Transverse colon (tissue), 4 donors: Measurements from ENCODE around the gene APPL1. TPM values are rescaled to one million over a fixed set of nuclear protein-coding genes. Genes with fewer than 3 reads are reported as not detected.

Source experiments
- DNase-seq: peaks from one replicate; pipeline ENCODE4 v3.0.0-alpha.2; 2019
- H3K27ac ChIP-seq, 4 donors: fragments of 200-600 bp; sonication (generic); 2 replicates each; pipeline ENCODE4 v1.5.1; 2016 to 2018; ENCODE audit warnings: inconsistent platforms in 4 of 4
- H3K27me3 ChIP-seq: fragments of 200-600 bp; sonication (generic); 2 replicates; pipeline ENCODE4 v1.5.1; 2017; ENCODE audit warnings: inconsistent platforms
- H3K36me3 ChIP-seq, 4 donors: fragments of 200-600 bp; sonication (generic); 2 replicates each; pipeline ENCODE4 v1.5.1; 2017 to 2019; ENCODE audit warnings: inconsistent platforms in 4 of 4
- H3K4me1 ChIP-seq, 4 donors: fragments of 200-600 bp; sonication (generic); 2 replicates each; pipeline ENCODE4 v1.5.1; 2017 to 2020; ENCODE audit warnings: inconsistent platforms in 4 of 4
- H3K4me3 ChIP-seq, 4 donors: fragments of 200-600 bp; sonication (generic); 1 replicate in 1 of 4; 2 replicates in 3 of 4; pipeline versions ENCODE4 v1.5.1 to v1.6.1; 2017 to 2019; ENCODE audit warnings: inconsistent platforms in 4 of 4
- H3K9me3 ChIP-seq, 2 donors: fragments of 200-600 bp; sonication (generic); 2 replicates each; pipeline ENCODE4 v1.5.1; 2017 to 2019; ENCODE audit warnings: inconsistent platforms in 2 of 2
- CTCF ChIP-seq, 5 experiments: fragments of 200-600 bp in 3 of 5; fragments of 450-650 bp in 2 of 5; sonication (generic) in 3 of 5; IDR thresholded peaks; 1 replicate in 2 of 5; 2 replicates in 3 of 5; pipeline ENCODE4 v1.5.1; 2016 to 2017; ENCODE audit warnings: antibody characterized with exemption in 5 of 5, inconsistent platforms in 3 of 5, mild to moderate bottlenecking in 2 of 5, moderate library complexity in 1 of 5
- EP300 ChIP-seq: sonication (generic); formaldehyde crosslinking; IDR thresholded peaks from one replicate; pipeline ENCODE4 v1.6.1; 2017; ENCODE audit warnings: antibody characterized with exemption, low read depth
- POLR2A ChIP-seq: fragments of 450-650 bp; IDR thresholded peaks from one replicate; pipeline ENCODE4 v1.6.1; 2016; ENCODE audit warnings: antibody characterized with exemption, mild to moderate bottlenecking, moderate library complexity
- POLR2AphosphoS5 ChIP-seq, 3 donors: sonication (generic); formaldehyde crosslinking; IDR thresholded peaks; one replicate each; pipeline ENCODE4 v1.6.1; 2016; ENCODE audit warnings: antibody characterized with exemption in 3 of 3
- WGBS, 2 donors: methylation state at CpG; one replicate each; pipeline ENCODE4 v1.1.5; 2018; ENCODE audit warnings: low coverage in 1 of 2; 5-methylcytosine and 5-hydroxymethylcytosine counted together
- in situ Hi-C, 4 donors: fragments of 200-750 bp; cut with MboI; loops; one replicate each; pipeline versions ENCODE4 v1.15.0 to v1.15.1; 2017; ENCODE audit warnings: low sequenced_read_pairs in 3 of 4, low pct_ligation_motif_present in 1 of 4, low pct_unique_long_range_greater_than_20kb in 1 of 4
- intact Hi-C: fragments of 100-400 bp; cut with DNase I; formaldehyde crosslinking; loops from one replicate; pipeline ENCODE4 v1.15.1; 2023; ENCODE audit warnings: low total_unique reads
- total RNA-seq, 4 donors: library from RNA; depleted of rRNA; stranded (reverse); fragments of >200 nt; gene quantifications; one replicate each; pipeline ENCODE4 v1.1.0, GENCODE V29; 2016

APPL1 gene
- total RNA-seq, 4 donors from 2014 or later = 12.7 to 39.1 (median 26.6) TPM

- in situ Hi-C loops (no loop called here), intact Hi-C loops (loop anchor here (5.0 kb wide), 1 partner anchor 125 kb away; no protein-coding TSS in a partner anchor)
- Histone ChIP-seq H3K9me3 (no peaks in the 10 kb centered on the region), H3K27me3 (no peaks in the 10 kb centered on the region), H3K4me3 (no peak overlapping the region), H3K4me1 (peaks cover 0 to 8% (median 4%) of the 10 kb centered on the region in 4 donors), H3K27ac (no peak overlapping the region), H3K36me3 (no peaks in the 10 kb centered on the region)
- TF ChIP-seq POLR2AphosphoS5 (IDR thresholded peaks at IDR 0.05) = no peak
- TF ChIP-seq CTCF (IDR thresholded peaks at IDR 0.05) = no peak
- TF ChIP-seq EP300 = no peak
- TF ChIP-seq POLR2A = no peak
- 56 to 68% methylated on average over 2 of the region's 2 CpGs for WGBS, 2 donors
- DNase-seq = no peak
Measured at GRCh38 chr3:57221883-57222282, 5.6 kb upstream of the APPL1 start.

GRCh38 chr3:57224856-57225255 lies 2.7 kb upstream of the APPL1 start:
- DNase-seq = no peak
- intact Hi-C loops (loop anchor here (5.0 kb wide), 1 partner anchor 128 kb away; no protein-coding TSS in a partner anchor), in situ Hi-C loops (no loop called here)
- no peak overlapping the region for H3K4me3 ChIP-seq
- TF ChIP-seq EP300 (no peak), POLR2A (no peak), CTCF (IDR thresholded peaks at IDR 0.05) (no peak), POLR2AphosphoS5 (IDR thresholded peaks at IDR 0.05) (no peak)
- H3K36me3 ChIP-seq = no peaks in the 10 kb centered on the region
- no peaks in the 10 kb centered on the region for H3K27me3 ChIP-seq
- 77 to 83% methylated on average over 4 of the region's 4 CpGs for WGBS, 2 donors
- H3K9me3 ChIP-seq = no peaks in the 10 kb centered on the region
- H3K27ac ChIP-seq = no peak overlapping the region
- peaks cover 1 to 24% (median 20%) of the 10 kb centered on the region in 4 donors for H3K4me1 ChIP-seq

- intact Hi-C loops (no loop called here), in situ Hi-C loops (no loop called here)
- Histone ChIP-seq H3K27me3 (no peaks in the 10 kb centered on the region), H3K36me3 (no peaks in the 10 kb centered on the region), H3K27ac (peak overlapping the region in 1 of 4 donors; percentile 87), H3K9me3 (no peaks in the 10 kb centered on the region), H3K4me3 (no peak overlapping the region), H3K4me1 (peaks cover 4 to 36% (median 23%) of the 10 kb centered on the region in 4 donors)
- no peak for DNase-seq
- TF ChIP-seq POLR2A (no peak), CTCF (IDR thresholded peaks at IDR 0.05) (no peak), EP300 (no peak), POLR2AphosphoS5 (IDR thresholded peaks at IDR 0.05) (no peak)
- WGBS, 2 donors = 60 to 62% methylated on average over 2 of the region's 2 CpGs
Measured at GRCh38 chr3:57226176-57226575, 1.4 kb upstream of the APPL1 start.

GRCh38 chr3:57227930-57228751 lies 612 bp downstream of the APPL1 start:
- TF ChIP-seq EP300 (no peak), POLR2A (peak; percentile 17), CTCF (IDR thresholded peaks at IDR 0.05) (peak in 1 of 5 experiments; percentile 7), POLR2AphosphoS5 (IDR thresholded peaks at IDR 0.05) (peak in 2 of 3 donors; percentile 67 to 69)
- Histone ChIP-seq H3K9me3 (no peaks in the 10 kb centered on the region), H3K4me3 (peak overlapping the region; percentile 63 to 90 (median 79)), H3K36me3 (no peaks in the 10 kb centered on the region), H3K27ac (peak overlapping the region; percentile 87 to 97 (median 95)), H3K27me3 (no peaks in the 10 kb centered on the region), H3K4me1 (peaks cover 4 to 36% (median 23%) of the 10 kb centered on the region in 4 donors)
- DNase-seq = peak; percentile 54
- in situ Hi-C loops (no loop called here), intact Hi-C loops (no loop called here)
- WGBS, 2 donors = 0% methylated on average over 53 of the region's 70 CpGs; no CpG with 5 or more reads in 1 of the 2 donors
